GM04504 (cell line): ENCODE data around the gene TP53BP2.
A peak's percentile ranks its signal among the peaks of the same experiment; 100 is the strongest.
"Not testable (repeated sequence)": the region's sequence is repeated elsewhere in the genome, so short reads cannot be mapped to it uniquely, and the experiment has no call there.

Experiments used
- DNase-seq: peaks from one replicate; pipeline ENCODE4 v3.0.0-alpha.2; 2012; ENCODE audit warnings: low read depth

TP53BP2 gene

DNA sequence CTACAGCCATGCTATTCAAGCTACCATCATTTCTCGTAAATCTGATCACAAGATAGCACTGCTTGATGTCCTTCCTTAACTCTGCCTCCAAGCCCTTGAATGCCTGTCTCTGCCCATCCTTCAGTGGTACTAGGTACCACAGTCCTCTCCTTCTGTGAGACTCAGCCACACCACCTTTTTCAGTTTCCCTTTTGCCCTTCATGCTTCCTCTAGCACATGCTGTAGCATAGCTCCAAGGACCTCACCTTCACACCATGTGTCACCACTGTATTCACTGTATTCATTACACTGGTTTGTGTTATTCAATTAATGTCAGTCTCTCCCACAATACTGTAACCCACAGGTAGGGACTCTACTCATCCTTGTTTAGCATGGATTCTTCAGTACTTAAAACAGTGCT is 8.0 kb upstream of the TP53BP2 start:
- no peak for DNase-seq

DNA sequence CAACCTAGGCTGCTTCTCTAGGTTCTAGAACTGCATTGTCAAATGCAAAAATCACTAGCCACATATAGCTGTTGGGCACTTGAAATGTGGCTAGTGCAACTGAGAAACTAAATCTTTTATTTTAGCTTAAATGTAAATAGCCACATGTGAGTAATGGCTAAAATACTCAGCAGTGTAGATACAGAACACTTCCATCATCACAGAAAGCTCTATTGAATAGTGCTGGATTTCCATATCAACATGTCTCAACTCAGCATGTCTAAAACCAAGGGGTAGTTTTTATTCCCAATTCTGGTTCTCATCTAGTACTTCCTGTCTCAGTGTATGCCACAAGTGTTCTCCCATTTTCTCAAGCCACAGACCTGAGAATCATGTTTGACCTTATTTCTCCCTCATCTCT is 7.5 kb upstream of the TP53BP2 start:
- DNase-seq: no peak

DNA sequence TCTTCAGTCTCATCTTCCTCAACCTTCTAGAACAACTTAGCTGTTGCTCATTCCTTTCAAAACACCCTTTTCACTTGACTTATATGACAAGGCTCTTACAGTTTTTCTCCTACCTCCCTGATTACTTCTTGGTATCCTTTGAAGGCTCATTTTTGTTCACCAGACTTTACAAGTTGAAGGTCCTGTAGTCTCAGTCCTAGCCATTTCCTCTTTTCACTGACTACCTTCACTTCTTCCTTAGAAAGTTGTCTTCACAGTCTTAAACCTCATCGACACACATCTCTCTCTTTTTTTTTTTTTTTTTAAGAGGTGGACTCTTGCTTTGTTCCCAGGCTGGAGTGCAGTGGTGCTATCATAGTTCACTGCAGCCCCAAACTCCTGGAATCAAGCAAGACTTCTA is 6.6 kb upstream of the TP53BP2 start:
- no peak for DNase-seq

DNA sequence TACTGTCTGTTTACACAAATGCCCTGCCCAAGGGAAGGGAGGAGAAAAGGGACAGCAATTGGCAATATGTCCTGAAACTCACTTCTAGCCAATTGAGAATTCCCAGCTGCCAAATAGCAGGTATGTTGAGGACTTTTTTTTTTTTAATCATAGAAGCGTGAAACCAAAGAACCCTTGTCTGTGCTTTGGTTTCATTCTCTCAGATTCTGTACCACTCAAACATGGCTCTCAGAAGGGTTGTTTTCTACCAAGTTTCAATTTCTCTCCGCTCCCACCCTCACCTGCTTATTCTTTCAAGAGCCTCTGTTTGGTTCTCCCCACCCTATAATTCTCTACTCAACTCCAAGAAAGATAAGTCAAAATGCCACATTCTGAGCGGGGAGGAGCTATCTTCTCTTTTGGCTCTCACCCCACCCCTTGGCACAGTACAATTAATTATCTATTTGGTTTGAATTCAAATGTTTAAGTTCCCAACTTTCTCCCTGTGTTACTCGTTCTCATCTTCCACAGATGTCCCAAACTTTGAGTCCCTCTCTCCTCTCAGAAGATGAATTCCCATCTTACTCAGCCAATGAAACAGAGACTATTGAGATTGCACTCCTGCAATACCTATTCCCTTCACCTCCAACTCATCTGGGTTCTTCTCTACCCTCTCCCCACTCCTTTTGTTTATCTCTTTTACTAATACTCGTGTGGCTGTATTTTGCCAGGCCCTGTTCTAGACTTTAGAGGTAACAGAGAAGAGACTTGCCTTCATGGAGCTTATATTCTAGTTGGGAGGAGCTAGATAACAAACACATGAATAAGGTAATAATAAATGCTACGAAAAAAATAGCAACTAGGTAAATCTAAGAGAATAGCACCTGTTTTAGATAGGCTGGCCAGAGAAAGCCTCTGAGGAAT is 3.9 kb upstream of the TP53BP2 start:
- DNase-seq: no peak

DNA sequence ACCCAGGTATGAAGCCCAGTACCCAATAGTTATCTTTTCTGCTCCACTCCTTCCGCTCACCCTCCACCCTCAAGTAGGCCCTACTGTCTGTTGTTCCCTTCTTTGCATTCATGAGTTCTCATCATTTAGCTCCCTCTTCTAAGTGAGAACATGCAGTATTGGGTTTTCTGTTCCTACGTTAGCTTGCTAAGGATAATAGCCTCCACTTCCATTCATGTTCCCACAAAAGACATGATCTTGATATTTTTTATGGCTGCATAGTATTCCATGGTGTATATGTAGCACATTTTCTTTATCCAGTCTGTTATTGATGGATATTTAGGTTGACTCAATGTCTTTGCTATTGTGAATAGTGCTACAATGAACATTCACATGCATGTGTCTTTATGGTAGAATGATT is 2.8 kb upstream of the TP53BP2 start:
- no peak for DNase-seq

DNA sequence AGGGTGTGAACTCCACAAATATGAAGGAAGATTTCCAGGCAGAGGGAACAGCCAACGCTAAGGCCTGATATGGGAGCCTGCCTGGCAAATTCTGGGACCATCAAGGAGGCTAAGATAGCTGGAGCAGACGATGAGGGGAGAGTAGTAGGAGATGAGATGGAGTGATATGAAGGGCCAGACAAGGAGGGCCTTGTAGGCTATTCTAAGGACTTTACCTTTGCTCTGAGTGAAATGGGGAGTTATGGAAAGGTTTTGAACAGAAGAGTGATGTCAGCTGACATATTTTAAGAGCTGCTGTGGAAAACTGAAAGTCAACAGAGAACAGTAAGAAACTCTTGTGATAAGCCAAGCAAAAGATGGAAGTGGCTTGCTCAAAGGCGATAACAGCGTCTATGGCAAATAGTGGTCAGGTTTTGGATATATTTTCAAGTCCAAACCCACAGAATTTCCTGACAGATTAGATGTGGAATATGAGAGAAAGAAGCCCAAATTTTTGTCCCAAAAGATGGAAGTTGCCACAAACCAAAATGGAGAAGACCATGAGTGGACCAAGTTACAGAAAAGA is 2.1 kb upstream of the TP53BP2 start:
- no peak for DNase-seq

DNA sequence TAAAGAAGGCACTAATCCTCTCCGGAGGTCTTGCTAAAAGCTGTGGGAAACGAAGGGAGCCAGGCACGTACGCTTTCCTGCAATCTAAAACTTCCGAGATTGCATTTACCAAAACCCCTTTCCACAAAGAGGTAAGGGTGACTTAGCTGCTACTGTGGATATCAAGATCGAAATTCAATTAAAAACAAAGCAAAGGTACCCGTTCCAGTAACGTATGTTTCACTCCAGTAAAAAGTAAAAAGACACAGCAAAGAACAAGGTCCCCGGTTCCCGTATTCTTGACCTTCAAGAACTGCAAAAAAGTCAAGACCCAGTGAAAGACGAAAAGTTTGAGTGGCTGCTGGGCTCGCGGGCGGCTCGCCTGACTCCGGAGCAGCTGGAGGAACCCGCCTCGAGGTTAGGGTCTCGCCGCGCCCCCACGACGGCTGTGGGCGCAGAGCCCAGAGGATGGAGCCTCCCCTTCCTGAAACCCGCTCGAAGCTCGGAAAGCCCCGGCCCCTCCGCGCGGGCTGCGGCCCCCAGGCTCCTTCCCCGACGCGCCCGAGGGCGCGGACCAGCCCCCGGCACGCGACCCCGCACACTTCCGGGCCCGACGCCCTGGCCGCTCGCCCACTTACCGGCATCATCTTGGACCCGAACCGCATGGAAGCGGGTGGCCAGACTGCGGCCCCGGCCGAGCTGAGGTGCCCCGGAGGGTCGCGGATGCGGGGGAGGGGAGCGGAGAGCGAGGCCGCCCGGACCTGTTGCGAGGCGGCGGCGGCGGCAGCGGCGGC is 524 bp downstream of the TP53BP2 start:
- peak; percentile 29 for DNase-seq

DNA sequence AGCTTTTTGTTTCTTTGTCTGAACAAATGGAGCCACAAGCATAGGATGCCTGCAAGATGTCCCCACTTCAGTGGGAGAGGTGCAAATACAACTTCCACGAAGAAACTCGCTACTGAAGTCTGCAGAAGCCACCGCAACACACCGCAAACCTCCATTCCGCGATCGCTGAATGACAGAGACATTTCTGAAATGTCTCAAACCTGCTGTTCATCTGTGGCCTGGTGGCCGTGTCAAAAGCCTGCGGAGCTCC is 1.0 kb downstream of the TP53BP2 start:
- DNase-seq: no peak

DNA sequence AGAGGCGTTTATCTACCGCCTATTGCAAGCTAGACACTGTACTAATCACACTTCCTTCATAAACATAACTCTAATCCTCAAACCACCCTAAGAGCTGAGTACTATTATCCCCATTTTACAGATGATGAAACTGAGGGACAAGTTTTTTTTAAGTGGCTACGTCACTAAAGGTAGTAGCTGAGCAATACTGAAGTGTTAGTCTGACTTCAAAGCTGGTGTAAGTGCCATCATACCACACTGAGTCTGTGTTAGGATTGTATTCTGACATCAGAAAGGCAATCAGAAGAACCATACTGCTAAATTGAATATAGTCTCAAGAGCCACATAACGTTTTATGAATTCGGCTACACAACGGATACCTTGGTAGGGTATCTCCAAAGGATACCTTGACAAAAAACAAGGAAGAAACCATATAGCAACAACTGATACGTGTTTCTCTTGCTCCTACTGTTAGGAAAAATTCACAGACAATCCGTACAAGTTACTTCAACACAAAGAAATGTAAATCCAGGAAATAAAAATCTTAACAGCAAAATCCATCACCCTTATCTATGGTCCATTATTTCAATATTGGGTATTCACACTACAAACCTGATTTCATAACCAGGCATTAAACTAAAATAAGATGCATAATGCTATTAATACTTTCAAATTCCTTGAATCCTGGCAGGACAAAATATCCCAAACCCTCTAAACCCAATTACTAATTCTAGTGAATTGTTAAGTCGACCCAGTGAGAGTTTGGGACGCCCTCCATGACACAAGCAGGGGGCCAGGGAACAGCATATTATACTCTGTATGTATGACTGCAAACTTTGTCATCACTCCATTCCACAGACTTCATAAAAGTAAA is 1.6 kb downstream of the TP53BP2 start:
- no peak for DNase-seq

DNA sequence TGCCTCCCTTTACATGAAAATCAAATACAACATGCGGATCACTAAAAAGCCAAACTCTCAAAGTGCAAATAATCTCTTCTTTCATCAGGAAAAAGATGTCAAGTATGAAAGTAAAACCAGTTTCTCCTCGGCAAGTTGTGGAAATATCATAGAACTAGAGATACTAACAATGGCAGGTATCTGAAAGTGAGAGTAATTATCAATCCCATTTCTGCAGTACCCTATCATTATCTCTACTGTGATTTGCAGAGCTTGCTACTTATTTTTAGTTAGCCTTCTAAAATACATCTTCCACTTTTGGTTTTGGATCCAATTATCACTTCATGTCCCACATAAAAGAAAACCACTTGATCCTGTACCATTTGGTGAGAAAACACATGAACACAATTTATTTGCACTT is 3.0 kb downstream of the TP53BP2 start:
- DNase-seq: no peak

DNA sequence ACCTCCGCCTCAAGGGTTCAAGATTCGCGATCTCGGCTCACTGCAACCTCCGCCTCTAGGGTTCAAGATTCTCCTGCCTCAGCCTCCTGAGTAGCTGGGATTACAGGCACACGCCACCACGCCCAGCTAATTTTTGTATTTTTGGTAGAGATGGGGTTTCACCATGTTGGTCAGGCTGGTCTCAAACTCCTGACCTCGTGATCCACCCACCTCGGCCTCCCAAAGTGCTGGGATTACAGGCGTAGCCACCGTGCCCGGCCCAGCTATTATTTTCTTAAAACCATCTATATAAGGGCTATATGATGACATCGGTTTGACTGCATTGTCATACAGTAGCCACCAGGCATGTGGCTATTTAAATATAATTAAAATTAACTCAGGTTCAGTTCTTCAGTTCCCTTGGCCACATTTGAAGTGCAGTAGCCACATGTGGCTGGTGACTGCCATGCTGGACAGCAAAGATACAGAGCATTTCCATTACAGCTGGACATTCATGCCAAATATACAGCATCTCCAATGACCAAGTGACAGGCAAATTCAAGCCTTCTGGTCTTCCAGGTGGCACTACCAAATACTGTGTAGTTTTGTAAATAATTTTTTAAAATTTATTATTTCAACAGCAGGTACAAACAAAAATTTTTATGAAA is 3.6 kb downstream of the TP53BP2 start:
- not testable (repeated sequence) for DNase-seq

DNA sequence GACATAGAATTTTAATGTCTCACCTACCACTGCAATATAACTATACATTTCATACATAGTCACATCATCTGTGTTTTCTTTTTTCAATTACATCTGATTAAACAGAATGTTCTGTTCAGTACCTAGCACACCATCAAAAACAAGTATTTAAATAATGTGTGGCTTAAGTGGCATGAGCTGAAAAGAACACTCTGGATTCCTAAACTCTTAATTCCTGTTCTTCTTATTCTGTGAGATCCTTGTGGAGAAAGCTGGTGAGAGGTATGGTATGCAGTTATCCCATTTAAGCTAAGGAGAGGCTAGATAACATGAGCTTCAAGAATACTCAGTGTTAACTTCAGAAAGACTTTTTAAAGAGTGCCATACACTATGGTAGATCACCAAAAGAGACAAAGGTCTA is 5.5 kb downstream of the TP53BP2 start:
- DNase-seq: no peak

DNA sequence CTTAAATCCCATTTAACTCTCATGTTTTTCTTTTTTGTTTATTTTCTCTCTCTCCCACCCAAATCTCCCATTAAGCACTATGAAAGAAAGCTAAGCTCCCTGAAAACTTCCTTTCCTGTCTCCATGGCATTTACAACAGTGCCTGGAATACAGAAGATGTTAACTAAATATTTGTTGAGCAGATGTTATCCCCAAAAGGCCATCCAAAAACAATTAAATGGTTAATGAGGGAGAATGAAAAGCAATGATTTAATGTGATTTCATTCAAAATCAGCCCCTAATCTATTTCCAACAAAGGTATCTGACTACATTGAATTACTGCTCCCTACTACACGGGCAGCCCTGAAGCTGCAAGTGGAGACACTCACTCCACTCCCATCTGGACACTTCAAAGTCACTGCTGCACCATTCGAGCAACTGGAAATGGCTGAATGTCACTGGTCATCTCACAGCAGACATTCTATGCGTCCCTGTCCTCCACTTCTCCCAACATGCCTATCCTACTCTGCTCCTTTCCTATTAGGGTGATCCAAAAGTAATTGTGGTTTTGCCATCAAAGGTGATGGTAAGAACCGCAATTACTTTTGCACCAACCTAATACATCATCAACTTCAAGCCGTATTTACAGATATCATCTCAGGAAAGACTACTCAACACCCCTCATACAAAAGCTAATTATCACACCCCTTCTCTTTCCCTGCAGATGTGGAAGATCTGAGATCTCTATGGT is 7.5 kb downstream of the TP53BP2 start:
- DNase-seq: no peak

DNA sequence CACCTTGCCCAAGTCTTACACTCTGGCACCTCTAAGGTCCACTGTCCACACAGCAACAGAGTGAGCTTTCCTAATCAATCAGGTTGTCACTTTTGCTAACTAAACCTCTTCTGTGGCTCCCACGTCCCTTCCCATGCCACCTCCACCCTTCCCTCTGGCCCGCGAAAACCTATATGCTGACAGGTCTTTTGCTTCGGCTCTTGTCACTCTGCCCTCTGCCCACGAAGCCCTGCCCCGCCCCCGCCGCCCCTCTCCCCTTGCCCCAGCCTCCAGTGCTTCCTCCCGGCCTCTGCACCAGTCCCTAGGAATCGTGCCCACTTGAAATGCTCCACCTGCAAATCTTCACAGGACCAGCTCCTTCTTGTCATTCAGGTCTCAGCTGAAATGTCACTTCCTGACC is 8.1 kb downstream of the TP53BP2 start:
- no peak for DNase-seq

DNA sequence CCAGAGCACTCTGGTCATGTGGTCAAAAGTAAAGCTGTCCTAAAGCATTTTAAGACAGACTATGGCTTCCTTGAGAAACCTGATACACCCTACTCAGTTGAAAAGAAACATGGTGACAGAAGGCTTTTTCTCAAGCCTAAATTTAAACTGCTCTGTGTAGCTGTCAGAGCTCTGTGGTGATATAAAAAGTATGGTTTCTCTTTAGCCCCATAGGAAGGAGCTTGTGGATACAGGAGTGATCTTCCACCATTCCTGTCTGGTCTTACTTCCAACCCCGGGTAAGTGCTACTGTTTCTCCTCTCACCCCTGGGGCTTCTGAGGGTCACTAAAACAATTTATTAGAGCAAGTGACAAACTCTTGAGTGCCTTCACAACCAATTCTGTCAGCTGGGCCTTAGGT is 8.5 kb downstream of the TP53BP2 start:
- no peak for DNase-seq

DNA sequence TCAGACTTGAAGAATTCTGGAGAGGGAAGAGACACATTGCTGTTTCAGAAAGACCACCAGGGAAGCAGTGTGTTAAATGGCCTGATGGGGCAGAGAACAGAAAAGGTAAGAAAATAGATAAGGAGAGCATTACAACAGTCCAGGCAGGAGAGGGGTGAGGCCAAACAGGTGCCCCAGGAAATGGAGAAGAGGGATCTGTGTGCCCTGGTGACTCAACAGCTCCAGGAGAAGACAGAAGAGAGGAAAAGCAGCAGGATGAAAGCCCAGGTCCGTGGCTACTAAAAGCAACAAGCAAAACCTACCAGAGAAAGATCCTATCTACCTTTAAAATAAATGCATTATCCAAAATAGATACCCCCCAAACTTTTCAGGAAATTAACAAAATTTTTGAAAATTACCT is 9.2 kb downstream of the TP53BP2 start:
- DNase-seq: no peak

DNA sequence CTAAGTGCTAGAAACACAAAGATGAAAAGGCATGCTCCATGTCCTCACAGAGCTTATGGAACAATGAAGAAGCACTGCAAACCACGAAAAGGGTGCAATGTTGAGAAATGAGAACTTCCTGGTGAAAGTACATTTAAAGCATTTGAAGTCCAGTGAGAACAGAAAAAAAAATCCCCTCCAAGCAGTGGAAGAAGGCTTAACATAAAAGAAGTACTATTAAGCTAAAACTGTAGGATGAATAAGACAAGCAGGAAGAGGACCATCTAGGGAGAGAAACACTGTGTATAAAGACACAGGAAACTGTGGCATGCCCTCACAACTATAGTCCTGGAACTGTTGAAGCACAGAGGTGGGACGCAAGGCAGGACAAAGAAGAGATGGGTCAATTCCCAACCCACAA is 10.0 kb downstream of the TP53BP2 start:
- no peak for DNase-seq

DNA sequence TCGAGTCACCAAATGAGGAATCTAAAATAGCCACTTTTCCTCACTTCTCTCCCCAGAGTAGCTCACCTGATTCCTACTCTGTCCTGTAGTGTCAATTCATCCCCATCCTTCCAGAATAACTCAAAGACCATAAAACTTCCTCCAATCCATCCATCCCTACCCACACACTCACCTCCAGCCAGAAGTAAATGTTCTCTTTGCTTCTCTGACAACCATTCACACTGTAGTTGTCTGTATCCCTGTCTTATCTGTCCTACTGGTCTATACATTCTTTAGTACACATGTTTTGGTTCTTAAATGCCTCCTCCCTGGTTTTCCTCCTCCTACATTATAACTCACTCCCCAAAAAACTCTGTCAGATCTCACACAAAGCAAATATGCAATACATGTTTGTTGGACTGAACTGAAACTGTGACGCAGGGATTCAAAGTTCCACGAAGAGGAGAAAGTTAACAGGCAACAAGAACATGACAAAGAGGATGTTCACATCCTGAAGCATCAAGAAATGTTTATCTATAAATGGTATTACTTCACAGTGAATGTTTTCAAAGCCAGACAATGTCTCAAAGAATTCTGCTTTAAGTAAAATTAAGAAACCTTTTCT is 11.0 kb downstream of the TP53BP2 start:
- DNase-seq: no peak

DNA sequence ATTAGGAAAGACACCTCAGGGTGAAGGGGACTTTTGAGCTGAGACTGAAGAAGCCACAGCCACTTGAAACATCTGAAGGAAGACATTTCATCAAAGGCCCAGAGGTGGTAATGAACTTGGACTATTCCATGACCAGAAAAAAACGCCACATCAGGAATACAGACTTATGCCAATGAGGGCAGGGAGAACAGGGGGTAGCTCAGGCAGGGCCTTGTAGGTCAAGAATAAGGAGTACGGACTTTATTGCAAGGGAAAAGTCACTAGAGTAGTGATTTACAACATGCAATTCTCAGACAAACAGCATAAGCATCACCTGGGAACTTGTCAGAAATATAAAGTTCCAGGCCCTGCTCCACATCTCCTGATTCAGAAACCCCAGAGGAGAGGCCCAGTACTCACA is 11.8 kb downstream of the TP53BP2 start:
- DNase-seq: no peak

DNA sequence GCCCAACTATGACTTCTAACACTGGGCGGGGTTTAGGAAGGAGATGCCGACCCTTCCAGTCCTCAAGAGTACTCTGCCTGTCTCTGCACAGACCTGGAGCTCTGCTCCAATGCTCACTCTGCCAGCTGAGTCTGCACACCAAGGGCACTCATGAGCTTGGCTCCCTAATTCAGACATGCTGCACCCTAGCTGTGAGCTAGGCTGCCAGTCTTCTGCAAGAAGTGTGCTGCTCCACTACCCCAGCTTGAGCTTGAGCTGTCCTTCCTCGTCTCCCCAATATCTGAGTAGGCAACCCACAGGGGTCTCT is 13.2 kb downstream of the TP53BP2 start:
- no peak for DNase-seq
